ENCODE data around the gene PTP4A2. TPM values are rescaled to one million over a fixed set of nuclear protein-coding genes. Genes with fewer than 3 reads are reported as not detected.

The PTP4A2 gene
- total and polyA plus RNA-seq, 2 of the 8 experiments (the other 6 are each of a cell fraction or from before 2014, with no cell fraction given) = 87.4 to 214 TPM

DNA sequence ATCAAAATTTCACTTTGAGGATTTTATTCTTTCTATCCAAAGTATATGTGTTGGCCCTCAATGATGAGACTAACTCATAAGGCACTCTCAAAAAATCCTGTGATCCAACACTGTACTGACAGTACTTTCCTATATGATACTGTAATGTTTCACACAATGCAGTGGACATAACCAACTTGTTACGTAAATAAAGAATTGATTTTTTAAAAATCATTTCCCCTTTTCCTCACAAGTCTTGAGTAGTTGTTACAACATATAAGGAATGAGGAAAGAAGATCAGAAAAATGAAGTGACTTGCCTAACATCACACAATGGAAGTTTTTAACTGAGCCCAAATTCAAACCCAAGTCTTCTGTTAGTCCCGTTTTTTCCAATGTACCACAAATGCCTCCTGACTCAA, 17.2 kb downstream of the PTP4A2 start:
- no peak overlapping the region for H4K91ac ChIP-seq (replicated peaks; ENCODE audit: insufficient read length, low read length)
- POLR2A ChIA-PET (ENCODE audit: partially characterized antibody) = no interaction called here
- H3K14ac ChIP-seq (ENCODE audit: insufficient read length) = no peak overlapping the region
- H2BK12ac ChIP-seq (ENCODE audit: low read depth, low read length) = no peak overlapping the region
- no peak overlapping the region for H3K4ac ChIP-seq (replicated peaks; ENCODE audit: insufficient read length, low read depth, low read length)
- no peaks in the 10 kb centered on the region for H3K4me1 ChIP-seq (replicated peaks in 1 of 4; ENCODE audit: control insufficient read depth in 3 of 4, insufficient read depth in 4 of 4, low read length in 3 of 4)
- no peak overlapping the region for H4K8ac ChIP-seq (ENCODE audit: extremely low read depth, insufficient read depth, low read length)
- no peak overlapping the region for H3K4me2 ChIP-seq (ENCODE audit: insufficient read depth in 1 of 2, low read depth in 2 of 2, low read length in 2 of 2)
- no peak overlapping the region for H3K4me3 ChIP-seq (ENCODE audit: extremely low read depth in 1 of 4, insufficient read depth in 2 of 4, low read depth in 3 of 4, low read length in 4 of 4)
- peaks cover 0 to 15% (median 0%) of the 10 kb centered on the region in 4 experiments; a peak in 2 of 8 replicates for H3K36me3 ChIP-seq (ENCODE audit: control insufficient read depth in 2 of 4, insufficient read depth in 4 of 4, low read length in 3 of 4)
- H3K9ac ChIP-seq (replicated peaks in 1 of 4; ENCODE audit: extremely low read depth in 1 of 4, low read depth in 3 of 4, low read length in 3 of 4) = no peak overlapping the region
- H2BK15ac ChIP-seq (ENCODE audit: low read length) = no peak overlapping the region
- H3K23me2 ChIP-seq (ENCODE audit: low read depth, low read length) = no peaks in the 10 kb centered on the region
- H2AFZ ChIP-seq (ENCODE audit: low read length) = no peak overlapping the region
- no peaks in the 10 kb centered on the region for H3K27me3 ChIP-seq (replicated peaks in 1 of 4; ENCODE audit: control insufficient read depth in 3 of 4, extremely low read depth in 1 of 4, insufficient read depth in 3 of 4, low read length in 3 of 4)
- DNase-seq (ENCODE audit: low read depth in 1 of 2, low spot score in 2 of 2) = no peak
- H3K79me1 ChIP-seq (ENCODE audit: low read depth, low read length) = no peaks in the 10 kb centered on the region; the same call in 1 of the 2 replicates
- no peak overlapping the region for H3K56ac ChIP-seq (replicated peaks; ENCODE audit: insufficient read length, low read depth, low read length)
- peaks cover 4 to 69% of the 10 kb centered on the region in 2 experiments for H3K79me2 ChIP-seq (ENCODE audit: control insufficient read depth in 1 of 2, insufficient read depth in 2 of 2, low read length in 2 of 2)
- no peak overlapping the region for H2BK5ac ChIP-seq (ENCODE audit: low read depth, low read length)
- H3K9me3 ChIP-seq (ENCODE audit: insufficient read depth in 2 of 2, low read depth in 1 of 2, low read length in 1 of 2) = no peaks in the 10 kb centered on the region
- peaks cover 0 to 2% of the 10 kb centered on the region in 2 experiments for H4K20me1 ChIP-seq (replicated peaks in 1 of 2; ENCODE audit: control insufficient read depth in 1 of 2, insufficient read depth in 2 of 2, low read length in 2 of 2)
- no peak overlapping the region for H4K5ac ChIP-seq (ENCODE audit: insufficient read length, low read depth, low read length)
- no peak overlapping the region for H2AK5ac ChIP-seq (ENCODE audit: low read depth, low read length)
- H3K27ac ChIP-seq (ENCODE audit: low read depth, low read length) = no peak overlapping the region
- 87% methylated on average over 2 of the region's 2 CpGs; no CpG with 5 or more reads in 1 of the 2 experiments for WGBS, 2 experiments (ENCODE audit: extremely low coverage in 1 of 2, insufficient coverage in 1 of 2, insufficient read length in 1 of 2, insufficient replicate concordance in 2 of 2, low coverage in 1 of 2, low lambda C conversion rate in 2 of 2, missing lambda C conversion rate in 1 of 2)
- FAIRE-seq = no peak
- no peak overlapping the region for H2BK120ac ChIP-seq (replicated peaks; ENCODE audit: low read depth, low read length)
- CTCF ChIA-PET (ENCODE audit: partially characterized antibody) = no interaction called here
- H2BK20ac ChIP-seq (ENCODE audit: low read length) = no peak overlapping the region
- no peak overlapping the region for H3K23ac ChIP-seq (ENCODE audit: insufficient read length)
- no peak overlapping the region for H3K18ac ChIP-seq (ENCODE audit: extremely low read depth, low read length)
- TF ChIP-seq, protein P1, sequence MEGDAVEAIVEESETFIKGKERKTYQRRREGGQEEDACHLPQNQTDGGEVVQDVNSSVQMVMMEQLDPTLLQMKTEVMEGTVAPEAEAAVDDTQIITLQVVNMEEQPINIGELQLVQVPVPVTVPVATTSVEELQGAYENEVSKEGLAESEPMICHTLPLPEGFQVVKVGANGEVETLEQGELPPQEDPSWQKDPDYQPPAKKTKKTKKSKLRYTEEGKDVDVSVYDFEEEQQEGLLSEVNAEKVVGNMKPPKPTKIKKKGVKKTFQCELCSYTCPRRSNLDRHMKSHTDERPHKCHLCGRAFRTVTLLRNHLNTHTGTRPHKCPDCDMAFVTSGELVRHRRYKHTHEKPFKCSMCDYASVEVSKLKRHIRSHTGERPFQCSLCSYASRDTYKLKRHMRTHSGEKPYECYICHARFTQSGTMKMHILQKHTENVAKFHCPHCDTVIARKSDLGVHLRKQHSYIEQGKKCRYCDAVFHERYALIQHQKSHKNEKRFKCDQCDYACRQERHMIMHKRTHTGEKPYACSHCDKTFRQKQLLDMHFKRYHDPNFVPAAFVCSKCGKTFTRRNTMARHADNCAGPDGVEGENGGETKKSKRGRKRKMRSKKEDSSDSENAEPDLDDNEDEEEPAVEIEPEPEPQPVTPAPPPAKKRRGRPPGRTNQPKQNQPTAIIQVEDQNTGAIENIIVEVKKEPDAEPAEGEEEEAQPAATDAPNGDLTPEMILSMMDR (IDR thresholded peaks at IDR 0.05; ENCODE audit: control extremely low read depth in 1 of 3, insufficient read depth in 1 of 3, low read depth in 1 of 3, low read length in 3 of 3) = no peak
- TF ChIP-seq EP300 (IDR thresholded peaks at IDR 0.05; ENCODE audit: borderline replicate concordance in 1 of 2, low read depth in 2 of 2, low read length in 2 of 2) (no peak), RNF2 (IDR thresholded peaks at IDR 0.05; ENCODE audit: borderline replicate concordance, low read depth, low read length, missing control alignments, poor library complexity, severe bottlenecking) (no peak), BACH1 (IDR thresholded peaks at IDR 0.05; ENCODE audit: low read length) (no peak), RXRA (IDR thresholded peaks at IDR 0.05; ENCODE audit: insufficient read depth, low read depth, low read length) (no peak), HDAC2 (IDR thresholded peaks at IDR 0.05; ENCODE audit: borderline replicate concordance in 1 of 2, low read depth in 2 of 2, low read length in 2 of 2) (no peak), EGR1 (IDR thresholded peaks at IDR 0.05; ENCODE audit: borderline replicate concordance, low read depth, low read length) (no peak), NRF1 (IDR thresholded peaks at IDR 0.05; ENCODE audit: low read depth, low read length) (no peak), JUN (IDR thresholded peaks at IDR 0.05; ENCODE audit: low read depth, low read length) (no peak)
- TF ChIP-seq, protein P2, sequence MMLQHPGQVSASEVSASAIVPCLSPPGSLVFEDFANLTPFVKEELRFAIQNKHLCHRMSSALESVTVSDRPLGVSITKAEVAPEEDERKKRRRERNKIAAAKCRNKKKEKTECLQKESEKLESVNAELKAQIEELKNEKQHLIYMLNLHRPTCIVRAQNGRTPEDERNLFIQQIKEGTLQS (IDR thresholded peaks at IDR 0.05; ENCODE audit: insufficient read depth, low read depth, low read length) = no peak
